A673 (cell line): ENCODE data around the gene FBLN2. TPM values are rescaled to one million over a fixed set of nuclear protein-coding genes. Genes with fewer than 3 reads are reported as not detected.

Source experiments
- BruUV-seq: library from RNA; stranded (reverse); fragments of 400-500 nt; replicated peaks from 2 replicates; lab custom pipeline; 2021; lab: Mats Ljungman, UMichigan
- CTCF ChIA-PET: fragments of 300-600 bp; sonication (Branson Sonifier 250); formaldehyde crosslinking; loops from one replicate; lab custom pipeline; 2022; ENCODE audit warnings: antibody characterized with exemption; lab: Charles Lee
- POLR2A ChIA-PET: fragments of 300-600 bp; sonication (Branson Sonifier 250); formaldehyde crosslinking; loops from one replicate; lab custom pipeline; 2022; ENCODE audit warnings: antibody characterized with exemption; ENCODE audit not compliant: low non-redundant PET; lab: Charles Lee
- DNase-seq: peaks from one replicate; pipeline ENCODE4 v3.0.0-alpha.2; 2015; ENCODE audit warnings: low spot score
- H3K27ac ChIP-seq: fragments of 200-600 bp; sonication (generic); 2 replicates; pipeline ENCODE4 v1.5.1; 2016; ENCODE audit warnings: mixed run types, low read depth, mild to moderate bottlenecking, mixed read lengths, antibody characterized with exemption, low read length; ENCODE audit not compliant: poor library complexity, severe bottlenecking
- H3K27me3 ChIP-seq: fragments of 200-600 bp; sonication (generic); replicated peaks from 2 replicates; pipeline ENCODE4 v1.6.1; 2017; ENCODE audit warnings: mixed run types, low read depth, mild to moderate bottlenecking, mixed read lengths, antibody characterized with exemption, low read length; ENCODE audit not compliant: insufficient read depth, poor library complexity
- H3K36me3 ChIP-seq: fragments of 200-600 bp; sonication (generic); 2 replicates; pipeline ENCODE4 v1.6.1; 2016; ENCODE audit warnings: mixed run types, mild to moderate bottlenecking, mixed read lengths, antibody characterized with exemption, low read length; ENCODE audit not compliant: insufficient read depth, poor library complexity, severe bottlenecking
- H3K4me1 ChIP-seq: fragments of 200-600 bp; sonication (generic); 2 replicates; pipeline ENCODE4 v1.6.1; 2017; ENCODE audit warnings: mixed run types, mild to moderate bottlenecking, mixed read lengths, antibody characterized with exemption, low read length; ENCODE audit not compliant: insufficient read depth, poor library complexity, severe bottlenecking
- H3K4me3 ChIP-seq: fragments of 200-600 bp; sonication (generic); 2 replicates; pipeline ENCODE4 v1.5.1; 2016; ENCODE audit warnings: low read depth, mixed run types, mild to moderate bottlenecking, mixed read lengths, low read length; ENCODE audit not compliant: poor library complexity, severe bottlenecking
- H3K9me3 ChIP-seq: fragments of 200-600 bp; sonication (generic); 2 replicates; pipeline ENCODE4 v1.6.1; 2016; ENCODE audit warnings: mixed run types, low read depth, mild to moderate bottlenecking, mixed read lengths, antibody characterized with exemption, low read length; ENCODE audit not compliant: poor library complexity, severe bottlenecking
- EZH2 ChIP-seq: fragments of 200-600 bp; sonication (generic); IDR thresholded peaks from 2 replicates; pipeline ENCODE4 v1.6.1; 2017; ENCODE audit warnings: borderline replicate concordance, low read depth, mild to moderate bottlenecking, mixed read lengths, antibody characterized with exemption, low read length; ENCODE audit not compliant: poor library complexity, severe bottlenecking
- intact Hi-C: fragments of 100-400 bp; cut with micrococcal nuclease; formaldehyde crosslinking; loops from one replicate; pipeline ENCODE4 v1.10.0; 2022; ENCODE audit not compliant: unreplicated experiment
- total RNA-seq: library from RNA; stranded (reverse); gene quantifications from 2 replicates; pipeline ENCODE4 v1.2.3, GENCODE V29; 2021
- TF ChIP-seq, protein P1 (sequence below): fragments of 300-800, 200-600 bp; sonication (generic); conservative IDR thresholded peaks from 2 replicates; pipeline ENCODE4 v1.5.1; 2017; ENCODE audit warnings: low read depth, mild to moderate bottlenecking, antibody characterized with exemption, low read length, moderate library complexity, mixed read lengths

FBLN2 gene
- total RNA-seq, 1 experiment from 2014 or later: 0.71 TPM

DNA sequence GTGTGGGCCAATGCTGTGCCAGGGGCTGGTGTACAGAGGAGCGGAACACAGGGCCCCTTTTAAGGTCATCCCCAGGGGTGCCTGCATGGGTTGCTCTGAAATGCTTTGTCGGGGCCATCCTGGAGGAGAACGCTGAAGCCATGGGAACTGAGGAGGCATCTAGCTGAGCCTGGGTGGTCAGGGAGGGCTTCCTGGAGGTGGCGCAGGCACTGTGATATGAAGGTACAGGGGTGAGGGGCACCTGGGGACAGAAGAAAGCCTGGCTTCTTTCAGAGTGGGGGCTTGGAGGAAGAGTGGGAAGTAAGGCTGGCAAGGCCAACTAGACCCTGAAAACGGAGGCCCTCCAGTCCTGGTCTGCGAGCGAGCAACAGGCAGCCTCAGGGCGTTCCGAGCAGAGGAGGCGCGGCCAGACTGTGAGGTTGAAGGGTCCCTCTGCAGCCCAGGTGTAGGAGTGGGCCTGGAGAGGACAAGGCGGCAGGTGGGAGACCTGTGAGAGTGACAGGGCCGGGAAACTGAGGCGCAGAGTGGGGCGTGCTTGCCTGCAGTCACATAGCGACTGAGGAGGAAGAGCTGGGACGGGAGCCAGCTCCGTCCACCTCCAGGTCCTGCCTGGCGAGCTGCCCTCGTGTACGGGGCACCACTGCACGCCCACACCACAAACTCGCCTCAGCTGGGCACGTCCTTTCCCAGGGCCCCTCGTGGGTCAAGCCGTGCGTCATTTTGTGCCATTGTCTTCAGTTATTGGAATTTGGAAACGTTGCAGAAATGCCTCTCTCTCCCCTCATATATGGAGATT, 4.1 kb downstream of the FBLN2 start:
- ChIA-PET CTCF (no interaction called here), POLR2A (no interaction called here)
- Histone ChIP-seq H3K27ac (no peak overlapping the region), H3K27me3 (no peaks in the 10 kb centered on the region), H3K4me3 (no peak overlapping the region), H3K4me1 (no peaks in the 10 kb centered on the region), H3K36me3 (no peaks in the 10 kb centered on the region), H3K9me3 (no peaks in the 10 kb centered on the region)
- TF ChIP-seq, protein P1, sequence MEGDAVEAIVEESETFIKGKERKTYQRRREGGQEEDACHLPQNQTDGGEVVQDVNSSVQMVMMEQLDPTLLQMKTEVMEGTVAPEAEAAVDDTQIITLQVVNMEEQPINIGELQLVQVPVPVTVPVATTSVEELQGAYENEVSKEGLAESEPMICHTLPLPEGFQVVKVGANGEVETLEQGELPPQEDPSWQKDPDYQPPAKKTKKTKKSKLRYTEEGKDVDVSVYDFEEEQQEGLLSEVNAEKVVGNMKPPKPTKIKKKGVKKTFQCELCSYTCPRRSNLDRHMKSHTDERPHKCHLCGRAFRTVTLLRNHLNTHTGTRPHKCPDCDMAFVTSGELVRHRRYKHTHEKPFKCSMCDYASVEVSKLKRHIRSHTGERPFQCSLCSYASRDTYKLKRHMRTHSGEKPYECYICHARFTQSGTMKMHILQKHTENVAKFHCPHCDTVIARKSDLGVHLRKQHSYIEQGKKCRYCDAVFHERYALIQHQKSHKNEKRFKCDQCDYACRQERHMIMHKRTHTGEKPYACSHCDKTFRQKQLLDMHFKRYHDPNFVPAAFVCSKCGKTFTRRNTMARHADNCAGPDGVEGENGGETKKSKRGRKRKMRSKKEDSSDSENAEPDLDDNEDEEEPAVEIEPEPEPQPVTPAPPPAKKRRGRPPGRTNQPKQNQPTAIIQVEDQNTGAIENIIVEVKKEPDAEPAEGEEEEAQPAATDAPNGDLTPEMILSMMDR: no peak
- no peak for TF ChIP-seq EZH2
- BruUV-seq: no TSS peak
- intact Hi-C loops: no loop called here
- DNase-seq: no peak

DNA sequence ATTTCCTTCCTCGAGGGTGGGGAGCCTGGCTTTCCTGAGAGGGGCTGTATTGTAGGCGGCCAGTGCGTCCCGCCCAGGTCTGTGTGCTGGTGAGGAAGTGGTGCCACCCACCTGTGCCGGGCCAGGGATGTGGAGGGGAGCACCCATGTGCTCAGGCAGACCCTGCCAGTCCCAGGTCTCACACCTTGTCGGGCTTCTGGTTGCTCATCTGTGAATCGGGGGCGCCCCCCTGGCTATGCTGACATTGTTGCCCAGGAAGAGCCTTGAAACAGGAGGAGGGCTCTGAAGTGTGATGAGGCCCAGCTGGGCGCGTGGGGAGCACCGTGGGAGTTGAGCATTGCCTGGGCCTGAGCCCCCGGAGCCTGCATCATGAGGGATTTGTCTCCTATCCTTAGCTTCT, 4.8 kb downstream of the FBLN2 start:
- TF ChIP-seq, protein P1: no peak
- no peak for TF ChIP-seq EZH2
- H3K4me3 ChIP-seq: no peak overlapping the region
- H3K36me3 ChIP-seq: no peaks in the 10 kb centered on the region
- H3K4me1 ChIP-seq: no peaks in the 10 kb centered on the region
- ChIA-PET CTCF (no interaction called here), POLR2A (no interaction called here)
- intact Hi-C loops: no loop called here
- H3K27me3 ChIP-seq: no peaks in the 10 kb centered on the region
- no peak for DNase-seq
- no TSS peak for BruUV-seq
- H3K27ac ChIP-seq: no peak overlapping the region
- no peaks in the 10 kb centered on the region for H3K9me3 ChIP-seq

DNA sequence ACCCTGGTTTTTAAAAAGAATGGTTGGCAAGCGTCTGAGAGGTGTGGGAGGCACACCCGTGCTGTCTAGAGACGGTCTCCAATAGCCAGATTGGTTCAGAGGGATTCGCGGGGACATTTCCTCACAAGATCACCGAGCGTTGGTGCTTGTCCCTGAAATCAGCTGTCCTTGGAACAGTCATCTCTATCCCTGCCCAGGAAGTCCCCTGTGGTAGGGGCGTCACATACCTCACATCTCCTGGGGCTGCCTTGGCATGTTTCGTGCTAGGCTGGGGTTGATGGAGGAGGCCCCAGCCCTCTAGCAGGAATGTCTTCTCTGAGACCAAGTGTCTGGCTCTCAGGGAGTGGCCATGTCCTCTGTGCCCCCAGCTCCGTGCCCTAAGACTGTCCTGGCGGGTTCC, 6.8 kb downstream of the FBLN2 start:
- H3K36me3 ChIP-seq: no peaks in the 10 kb centered on the region
- H3K27ac ChIP-seq: no peak overlapping the region
- POLR2A ChIA-PET: no interaction called here
- no peaks in the 10 kb centered on the region for H3K27me3 ChIP-seq
- no peak for TF ChIP-seq EZH2
- TF ChIP-seq, protein P1: no peak
- no TSS peak for BruUV-seq
- CTCF ChIA-PET: no interaction called here
- no peaks in the 10 kb centered on the region for H3K4me1 ChIP-seq
- no peak for DNase-seq
- intact Hi-C loops: no loop called here
- no peak overlapping the region for H3K4me3 ChIP-seq
- H3K9me3 ChIP-seq: no peaks in the 10 kb centered on the region
